Neural crest cell (in vitro differentiated cells): Measurements from ENCODE around the gene LRAT. TPM values are rescaled to one million over a fixed set of nuclear protein-coding genes. Genes with fewer than 3 reads are reported as not detected.

Experiments
- DNase-seq: peaks from one replicate; pipeline ENCODE4 v3.0.0; 2021; ENCODE audit warnings: low read depth, mixed read lengths, low spot score
- H3K27ac Mint-ChIP-seq: one replicate; pipeline ENCODE4 v1.8.0; 2021; ENCODE audit warnings: mild to moderate bottlenecking, mixed read lengths; ENCODE audit not compliant: unreplicated experiment
- H3K27me3 Mint-ChIP-seq: 2 replicates; pipeline ENCODE4 v1.8.0; 2021; ENCODE audit warnings: low read depth, mild to moderate bottlenecking, mixed read lengths
- H3K36me3 Mint-ChIP-seq: 2 replicates; pipeline ENCODE4 v1.8.0; 2021; ENCODE audit warnings: low read depth, mild to moderate bottlenecking, mixed read lengths
- H3K4me1 Mint-ChIP-seq: 2 replicates; pipeline ENCODE4 v1.8.0; 2021; ENCODE audit warnings: mixed read lengths
- H3K4me3 Mint-ChIP-seq: one replicate; pipeline ENCODE4 v1.8.0; 2021; ENCODE audit warnings: mild to moderate bottlenecking, mixed read lengths
- H3K9me3 Mint-ChIP-seq: 2 replicates; pipeline ENCODE4 v1.8.0; 2021; ENCODE audit warnings: mixed read lengths
- CTCF ChIP-seq: fragments of 200-600 bp; sonication (generic); conservative IDR thresholded peaks from 2 replicates; pipeline ENCODE4 v1.5.0; 2021; ENCODE audit warnings: antibody characterized with exemption, mild to moderate bottlenecking
- total RNA-seq: library from RNA; stranded (reverse); gene quantifications from 2 replicates; pipeline ENCODE4 v1.2.1, GENCODE V29; 2021

Gene LRAT
- total RNA-seq, 1 donor from 2014 or later: 0.09 TPM

GRCh38 chr4:154741131-154741665, 2.6 kb upstream of the LRAT start:
- no peak for TF ChIP-seq CTCF
- peaks cover 25% of the 10 kb centered on the region for H3K4me1 Mint-ChIP-seq
- DNase-seq: no peak

GRCh38 chr4:154741922-154742850, 1.6 kb upstream of the LRAT start:
- H3K4me1 Mint-ChIP-seq: peaks cover 25% of the 10 kb centered on the region

More at GRCh38 chr4:154741131-154741665, 2.6 kb upstream of the LRAT start:
- H3K36me3 Mint-ChIP-seq: no peaks in the 10 kb centered on the region
- no peaks in the 10 kb centered on the region for H3K9me3 Mint-ChIP-seq
- peak overlapping the region; percentile 61 for H3K4me3 Mint-ChIP-seq
- peaks cover 84% of the 10 kb centered on the region for H3K27me3 Mint-ChIP-seq
- no peak overlapping the region for H3K27ac Mint-ChIP-seq

DNA sequence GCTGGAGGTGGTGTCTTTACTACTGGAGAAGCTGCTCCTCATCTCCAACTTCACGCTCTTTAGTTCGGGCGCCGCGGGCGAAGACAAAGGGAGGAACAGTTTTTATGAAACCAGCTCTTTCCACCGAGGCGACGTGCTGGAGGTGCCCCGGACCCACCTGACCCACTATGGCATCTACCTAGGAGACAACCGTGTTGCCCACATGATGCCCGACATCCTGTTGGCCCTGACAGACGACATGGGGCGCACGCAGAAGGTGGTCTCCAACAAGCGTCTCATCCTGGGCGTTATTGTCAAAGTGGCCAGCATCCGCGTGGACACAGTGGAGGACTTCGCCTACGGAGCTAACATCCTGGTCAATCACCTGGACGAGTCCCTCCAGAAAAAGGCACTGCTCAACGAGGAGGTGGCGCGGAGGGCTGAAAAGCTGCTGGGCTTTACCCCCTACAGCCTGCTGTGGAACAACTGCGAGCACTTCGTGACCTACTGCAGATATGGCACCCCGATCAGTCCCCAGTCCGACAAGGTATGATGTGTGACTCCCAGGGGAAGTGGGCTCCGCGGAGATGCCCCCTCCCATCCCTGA, 634 bp downstream of the LRAT start:
- Mint-ChIP-seq H3K27me3 (peaks cover 98% of the 10 kb centered on the region), H3K36me3 (no peaks in the 10 kb centered on the region), H3K4me1 (peaks cover 25% of the 10 kb centered on the region), H3K27ac (no peak overlapping the region), H3K9me3 (no peaks in the 10 kb centered on the region), H3K4me3 (peak overlapping the region; percentile 86)
- peak; percentile 8 for TF ChIP-seq CTCF
- no peak for DNase-seq

More at GRCh38 chr4:154741922-154742850, 1.6 kb upstream of the LRAT start:
- Mint-ChIP-seq H3K36me3 (no peaks in the 10 kb centered on the region), H3K4me3 (peak overlapping the region; percentile 76), H3K9me3 (no peaks in the 10 kb centered on the region), H3K27ac (no peak overlapping the region), H3K27me3 (peaks cover 94% of the 10 kb centered on the region)
- peak; percentile 25 for DNase-seq
- TF ChIP-seq CTCF: no peak

- no peaks in the 10 kb centered on the region for H3K4me1 Mint-ChIP-seq
- no peak overlapping the region for H3K27ac Mint-ChIP-seq
- no peak overlapping the region for H3K4me3 Mint-ChIP-seq
- no peaks in the 10 kb centered on the region for H3K9me3 Mint-ChIP-seq
- no peaks in the 10 kb centered on the region for H3K36me3 Mint-ChIP-seq
- peaks cover 79% of the 10 kb centered on the region for H3K27me3 Mint-ChIP-seq
- no peak for DNase-seq
- TF ChIP-seq CTCF: no peak
Measured at GRCh38 chr4:154757713-154758112, 13.9 kb downstream of the LRAT start.

DNA sequence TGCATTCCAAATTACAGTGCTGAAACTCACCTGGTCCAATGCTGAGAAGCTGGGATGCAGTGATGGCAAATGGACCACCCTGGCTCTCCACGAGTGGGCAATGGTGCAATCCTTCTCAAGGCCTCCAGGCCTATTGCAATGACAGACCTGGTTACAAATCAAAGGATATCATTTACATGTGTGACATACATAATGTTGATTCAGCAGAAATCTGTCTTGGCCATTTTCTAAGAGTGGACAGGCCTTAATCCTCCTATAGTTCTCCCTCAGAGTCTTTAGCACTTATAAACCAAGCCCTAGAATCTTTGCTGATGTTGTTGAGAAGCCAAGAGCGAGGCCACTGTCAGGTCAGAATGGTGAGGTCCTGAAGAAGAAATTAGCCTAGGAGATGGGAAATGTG, 17.1 kb downstream of the LRAT start:
- Mint-ChIP-seq H3K4me3 (no peak overlapping the region), H3K27me3 (peaks cover 70% of the 10 kb centered on the region), H3K27ac (no peak overlapping the region), H3K36me3 (no peaks in the 10 kb centered on the region), H3K9me3 (no peaks in the 10 kb centered on the region), H3K4me1 (no peaks in the 10 kb centered on the region)
- DNase-seq: no peak
- TF ChIP-seq CTCF: no peak
